Mesenchymal stem cell (in vitro differentiated cells and primary cell): ENCODE measurements around the gene RABGEF1.
"Not testable (repeated sequence)": the region's sequence is repeated elsewhere in the genome, so short reads cannot be mapped to it uniquely, and the experiment has no call there.

Experiments
- DNase-seq: peaks from one replicate; pipeline ENCODE4 v3.0.0-alpha.2; 2013
- H2AFZ ChIP-seq: one replicate; pipeline ENCODE4 v1.6.1; 2013; ENCODE audit warnings: low read depth, mild to moderate bottlenecking, control low read depth, inconsistent platforms, low read length, moderate library complexity
- H2AK5ac ChIP-seq: 2 replicates; pipeline ENCODE4 v1.6.1; 2013; ENCODE audit warnings: low read length, moderate library complexity, mild to moderate bottlenecking, inconsistent platforms; ENCODE audit not compliant: severe bottlenecking
- H2BK120ac ChIP-seq: one replicate; pipeline ENCODE4 v1.6.1; 2013; ENCODE audit warnings: low read depth, mild to moderate bottlenecking, inconsistent platforms, low read length, moderate library complexity
- H2BK12ac ChIP-seq, 2 experiments: one replicate each; pipeline ENCODE4 v1.6.1; 2013; ENCODE audit warnings: inconsistent platforms in 2 of 2, low read length in 2 of 2, mild to moderate bottlenecking in 2 of 2, moderate library complexity in 2 of 2, control low read depth in 1 of 2
- H2BK15ac ChIP-seq: one replicate; pipeline ENCODE4 v1.6.1; 2013; ENCODE audit warnings: mild to moderate bottlenecking, low read depth, inconsistent platforms; ENCODE audit not compliant: poor library complexity, severe bottlenecking
- H2BK5ac ChIP-seq: 2 replicates; pipeline ENCODE4 v1.6.1; 2013; ENCODE audit warnings: low read depth, mild to moderate bottlenecking, low read length, control low read depth, inconsistent platforms; ENCODE audit not compliant: poor library complexity, severe bottlenecking
- H3K14ac ChIP-seq, 2 experiments: one replicate each; pipeline ENCODE4 v1.6.1; 2013; ENCODE audit warnings: inconsistent platforms in 2 of 2, low read length in 2 of 2, control low read depth in 1 of 2, mild to moderate bottlenecking in 1 of 2, moderate library complexity in 1 of 2
- H3K18ac ChIP-seq, 2 experiments: one replicate each; pipeline ENCODE4 v1.6.1; 2013; ENCODE audit warnings: inconsistent platforms in 2 of 2, low read length in 2 of 2, control low read depth in 1 of 2, low read depth in 1 of 2, mild to moderate bottlenecking in 1 of 2
- H3K23ac ChIP-seq, 2 experiments: one replicate each; pipeline ENCODE4 v1.6.1; 2013; ENCODE audit warnings: inconsistent platforms in 2 of 2, low read length in 2 of 2, mild to moderate bottlenecking in 2 of 2, moderate library complexity in 2 of 2, control low read depth in 1 of 2
- H3K27ac ChIP-seq: 2 replicates; pipeline ENCODE4 v1.5.1; 2013; ENCODE audit warnings: mild to moderate bottlenecking, moderate library complexity, low read length, control low read depth, inconsistent platforms; ENCODE audit not compliant: poor library complexity, severe bottlenecking
- H3K27me3 ChIP-seq, 2 experiments: 2 replicates each; pipeline versions ENCODE4 v1.6.1 to v1.7.0; 2013; ENCODE audit warnings: low read length in 2 of 2, mild to moderate bottlenecking in 2 of 2, moderate library complexity in 2 of 2, control low read depth in 1 of 2, inconsistent platforms in 1 of 2; ENCODE audit not compliant: control insufficient read depth in 1 of 2, insufficient read depth in 1 of 2
- H3K36me3 ChIP-seq, 2 experiments: 2 replicates each; pipeline versions ENCODE4 v1.6.1 to v1.7.0; 2013; ENCODE audit warnings: low read length in 2 of 2, control low read depth in 1 of 2, inconsistent platforms in 1 of 2, low read depth in 1 of 2, mild to moderate bottlenecking in 1 of 2; ENCODE audit not compliant: insufficient read depth in 2 of 2, control insufficient read depth in 1 of 2
- H3K4ac ChIP-seq, 2 experiments: one replicate each; pipeline ENCODE4 v1.6.1; 2013; ENCODE audit warnings: inconsistent platforms in 2 of 2, low read length in 2 of 2, mild to moderate bottlenecking in 2 of 2, moderate library complexity in 2 of 2, control low read depth in 1 of 2, low read depth in 1 of 2
- H3K4me1 ChIP-seq: 2 replicates; pipeline ENCODE4 v1.6.1; 2013; ENCODE audit warnings: low read depth, low read length, control low read depth; ENCODE audit not compliant: control insufficient read depth, insufficient read depth
- H3K4me2 ChIP-seq: 2 replicates; pipeline ENCODE4 v1.6.1; 2013; ENCODE audit warnings: low read length, mild to moderate bottlenecking, inconsistent platforms; ENCODE audit not compliant: poor library complexity, severe bottlenecking
- H3K4me3 ChIP-seq, 2 experiments: 2 replicates each; pipeline versions ENCODE4 v1.5.1 to v1.7.0; 2013; ENCODE audit warnings: low read length in 2 of 2, mild to moderate bottlenecking in 2 of 2, control low read depth in 1 of 2, low read depth in 1 of 2; ENCODE audit not compliant: insufficient read depth in 1 of 2
- H3K79me1 ChIP-seq: replicated peaks from 2 replicates; pipeline ENCODE4 v1.6.1; 2013; ENCODE audit warnings: mild to moderate bottlenecking, control low read depth, low read length, inconsistent platforms; ENCODE audit not compliant: poor library complexity, severe bottlenecking
- H3K9ac ChIP-seq: 2 replicates; pipeline ENCODE4 v1.7.0; 2013; ENCODE audit warnings: mild to moderate bottlenecking, low read length, moderate library complexity
- H3K9me3 ChIP-seq: 2 replicates; pipeline ENCODE4 v1.7.0; 2013; ENCODE audit warnings: mild to moderate bottlenecking, low read length; ENCODE audit not compliant: control insufficient read depth
- H4K8ac ChIP-seq: one replicate; pipeline ENCODE4 v1.6.1; 2013; ENCODE audit warnings: inconsistent platforms, mild to moderate bottlenecking, low read length, moderate library complexity
- H4K91ac ChIP-seq: one replicate; pipeline ENCODE4 v1.6.1; 2013; ENCODE audit warnings: mild to moderate bottlenecking, low read length, inconsistent platforms
- WGBS: methylation state at CpG from one replicate; pipeline ENCODE4 v1.1.7; 2013; ENCODE audit warnings: mixed read lengths; 5-methylcytosine and 5-hydroxymethylcytosine counted together

Gene RABGEF1

GRCh38 chr7:66810716-66811115 is 70.2 kb downstream of the RABGEF1 start:
- peaks cover 7% of the 10 kb centered on the region for H3K79me1 ChIP-seq
- no peak overlapping the region for H3K27ac ChIP-seq

GRCh38 chr7:66815186-66815875 is 74.8 kb downstream of the RABGEF1 start:
- not testable (repeated sequence) for H2BK12ac ChIP-seq, DNase-seq, H4K91ac ChIP-seq, H3K18ac ChIP-seq, H3K79me1 ChIP-seq, H3K27me3 ChIP-seq, H2BK15ac ChIP-seq, H3K4me1 ChIP-seq, H2BK5ac ChIP-seq, H3K14ac ChIP-seq, H3K4ac ChIP-seq, H3K27ac ChIP-seq, H2AFZ ChIP-seq, H2BK120ac ChIP-seq, H3K9ac ChIP-seq, H3K4me2 ChIP-seq, H2AK5ac ChIP-seq, H4K8ac ChIP-seq, H3K9me3 ChIP-seq, H3K23ac ChIP-seq, H3K4me3 ChIP-seq
- peaks cover 13 to 42% of the 10 kb centered on the region in 2 experiments for H3K36me3 ChIP-seq
- WGBS, result 96% methylated on average over 15 of the region's 15 CpGs

More at GRCh38 chr7:66810716-66811115, 70.2 kb downstream of the RABGEF1 start:
- Histone ChIP-seq H3K4ac (no peak overlapping the region), H3K18ac (no peak overlapping the region), H2AK5ac (no peak overlapping the region), H2BK5ac (no peak overlapping the region), H3K14ac (no peak overlapping the region), H4K91ac (no peak overlapping the region), H3K23ac (no peak overlapping the region), H3K4me1 (no peaks in the 10 kb centered on the region), H2BK15ac (no peak overlapping the region), H3K4me2 (no peak overlapping the region), H3K4me3 (no peak overlapping the region), H2BK120ac (no peak overlapping the region), H2BK12ac (no peak overlapping the region), H4K8ac (no peak overlapping the region), H2AFZ (no peak overlapping the region), H3K36me3 (peaks cover 45 to 88% of the 10 kb centered on the region in 2 experiments), H3K9ac (no peak overlapping the region), H3K27me3 (no peaks in the 10 kb centered on the region), H3K9me3 (no peaks in the 10 kb centered on the region)
- WGBS, result 100% methylated on average over 4 of the region's 5 CpGs
- no peak for DNase-seq

- Histone ChIP-seq H3K9me3 (no peaks in the 10 kb centered on the region), H3K23ac (no peak overlapping the region), H3K27me3 (no peaks in the 10 kb centered on the region), H2BK15ac (no peak overlapping the region), H3K4me1 (no peaks in the 10 kb centered on the region), H3K27ac (no peak overlapping the region), H3K9ac (no peak overlapping the region), H3K18ac (no peak overlapping the region), H3K4me2 (no peak overlapping the region), H2BK5ac (no peak overlapping the region), H4K8ac (no peak overlapping the region), H2BK120ac (no peak overlapping the region), H3K36me3 (peaks cover 10 to 36% of the 10 kb centered on the region in 2 experiments), H2AFZ (no peak overlapping the region), H2BK12ac (no peak overlapping the region), H3K4me3 (no peak overlapping the region), H3K14ac (no peak overlapping the region), H3K4ac (no peak overlapping the region), H2AK5ac (no peak overlapping the region), H4K91ac (no peak overlapping the region), H3K79me1 (no peaks in the 10 kb centered on the region)
- no peak for DNase-seq
- 97% methylated on average over 7 of the region's 7 CpGs for WGBS
These were observed 75.4 kb downstream of the RABGEF1 start for GRCh38 chr7:66815951-66816350.

GRCh38 chr7:66816658-66817057 is 76.1 kb downstream of the RABGEF1 start:
- H3K23ac ChIP-seq, H3K4ac ChIP-seq, H2BK120ac ChIP-seq, H2BK15ac ChIP-seq, H3K27ac ChIP-seq, H2BK12ac ChIP-seq, H3K18ac ChIP-seq, H3K14ac ChIP-seq, H3K27me3 ChIP-seq, H3K4me2 ChIP-seq, H3K79me1 ChIP-seq, H2BK5ac ChIP-seq, H2AK5ac ChIP-seq, H2AFZ ChIP-seq, H3K4me1 ChIP-seq, H3K4me3 ChIP-seq, H3K9ac ChIP-seq, DNase-seq, H4K8ac ChIP-seq, H4K91ac ChIP-seq, H3K9me3 ChIP-seq: not testable (repeated sequence)
- WGBS, result 90% methylated on average over 3 of the region's 7 CpGs
- H3K36me3 ChIP-seq, result peaks cover 10 to 29% of the 10 kb centered on the region in 2 experiments
